ENCODE data around the gene ELAVL3.
A peak's percentile ranks its signal among the peaks of the same experiment; 100 is the strongest.
"Not testable (repeated sequence)": the region's sequence is repeated elsewhere in the genome, so short reads cannot be mapped to it uniquely, and the experiment has no call there.

ELAVL3 gene

DNA sequence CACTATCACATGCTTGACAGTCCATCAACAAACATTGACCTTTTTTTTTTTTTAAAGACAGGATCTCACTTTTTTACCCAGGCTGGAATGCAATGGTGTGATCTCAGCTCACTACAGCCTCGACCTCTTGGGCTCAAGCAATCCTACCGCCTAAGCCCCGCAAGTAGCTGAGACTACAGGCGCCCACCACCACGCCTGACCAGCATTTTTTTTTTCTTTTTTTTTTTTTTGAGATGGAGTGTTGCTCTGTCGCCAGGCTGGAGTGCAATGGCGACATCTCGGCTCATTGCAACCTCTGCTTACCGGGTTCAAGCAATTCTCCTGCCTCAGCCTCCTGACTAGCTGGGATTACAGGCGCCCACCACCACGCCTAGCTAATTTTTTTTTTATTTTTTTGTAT lies 21.9 kb downstream of the ELAVL3 start:
- not testable (repeated sequence) for DNase-seq (ENCODE audit: low spot score)

DNA sequence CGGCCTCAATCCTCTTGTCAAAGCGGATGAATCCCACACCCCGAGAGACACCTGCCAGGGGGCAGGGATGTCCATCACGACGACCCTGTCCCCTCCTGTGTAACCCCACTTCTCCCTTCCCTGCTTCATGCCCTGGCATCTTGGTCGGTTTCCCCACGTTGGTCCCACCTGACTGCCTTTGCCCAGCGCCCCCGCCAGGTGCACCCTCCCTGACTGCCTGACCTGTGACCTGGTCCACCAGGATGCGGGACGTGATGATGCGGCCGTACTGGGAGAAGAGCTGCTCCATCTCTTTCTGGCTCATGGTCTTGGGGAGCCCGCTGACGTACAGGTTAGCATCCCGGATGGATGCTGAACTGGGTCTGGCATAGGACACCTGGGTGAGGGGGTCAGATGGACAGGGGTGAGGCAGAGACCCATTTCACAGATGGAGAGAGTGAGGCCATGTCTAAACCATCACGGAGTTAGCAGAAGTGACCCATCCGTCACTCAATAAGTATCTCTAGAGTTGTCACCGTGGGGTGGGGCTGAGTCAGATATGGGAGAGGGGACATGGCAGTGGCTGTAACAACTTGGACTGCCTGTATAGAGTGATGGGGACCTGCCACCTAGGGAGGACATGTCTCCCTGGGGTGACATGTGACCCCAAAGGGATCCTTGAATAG lies 22.5 kb downstream of the ELAVL3 start:
- no peak for DNase-seq (ENCODE audit: low spot score)

- DNase-seq (ENCODE audit: low spot score), result no peak
Measured at GRCh38 chr19:11457831-11458230, 23.0 kb downstream of the ELAVL3 start.

- DNase-seq (ENCODE audit: low spot score), result no peak
Measured at GRCh38 chr19:11457115-11457514, 23.7 kb downstream of the ELAVL3 start.

DNA sequence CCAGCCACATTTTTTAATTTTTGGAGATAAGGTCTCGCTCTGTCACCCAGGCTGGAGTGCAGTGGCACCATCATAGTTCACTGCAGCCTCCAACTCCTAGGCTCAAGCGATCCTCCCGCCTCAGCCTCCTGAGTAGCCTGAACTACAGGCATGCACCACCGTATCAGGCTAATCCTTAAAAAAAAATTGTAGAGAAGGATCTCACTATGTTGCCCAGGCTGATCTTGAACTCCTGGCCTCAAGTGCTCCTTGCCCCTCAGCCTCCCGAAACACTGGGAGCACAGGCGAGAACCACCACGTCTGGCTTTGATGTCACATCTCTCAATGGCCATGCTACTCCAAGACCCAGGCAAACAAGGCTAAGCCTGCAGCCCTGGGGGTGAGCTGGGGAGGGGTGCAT lies 24.2 kb downstream of the ELAVL3 start:
- no peak for DNase-seq (ENCODE audit: low spot score)

- DNase-seq (ENCODE audit: low spot score), result not testable (repeated sequence)
Measured at GRCh38 chr19:11455233-11455554, 25.7 kb downstream of the ELAVL3 start.

DNA sequence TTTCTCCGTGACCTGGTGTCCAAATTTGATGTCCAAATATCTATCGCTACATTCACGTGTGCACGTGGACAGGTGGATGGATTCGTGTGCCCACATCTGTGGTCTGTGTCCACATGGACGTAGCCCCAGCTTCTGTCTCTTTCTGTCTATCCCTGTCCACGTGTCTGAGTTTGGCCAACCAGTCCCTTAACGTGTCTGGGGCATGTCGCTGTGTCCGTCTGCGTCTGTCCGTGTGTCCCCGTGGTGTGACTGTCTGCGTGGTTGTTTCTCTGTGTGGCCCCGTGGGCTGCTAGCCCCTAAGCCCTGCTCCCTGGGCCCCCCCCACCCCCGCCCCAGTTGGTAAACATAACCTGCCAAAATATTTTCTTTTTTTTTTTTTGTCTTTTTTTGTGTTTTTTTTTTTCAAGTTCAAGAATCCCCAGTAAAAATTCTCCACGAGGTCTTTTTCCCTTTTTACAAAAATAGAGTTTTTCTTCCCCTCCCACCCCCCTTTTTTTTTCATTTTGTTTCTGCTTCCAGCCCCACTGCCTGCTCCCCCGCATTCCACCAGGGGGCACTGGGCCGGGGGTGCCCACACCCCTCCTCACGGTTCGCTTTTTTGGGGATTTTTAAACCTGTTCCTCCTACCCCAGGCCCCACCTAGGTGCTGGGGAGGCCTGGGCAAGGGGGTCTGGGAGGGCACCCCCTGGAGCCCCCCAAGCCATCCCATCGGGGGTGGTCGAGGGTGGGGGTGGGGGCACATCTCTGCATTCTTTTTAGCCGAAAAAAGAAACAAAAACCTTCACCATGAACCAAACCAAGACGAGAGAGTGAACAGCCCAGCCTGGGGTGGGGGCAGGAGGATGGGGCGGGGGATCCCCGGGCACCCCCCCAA lies 27.1 kb downstream of the ELAVL3 start:
- DNase-seq (ENCODE audit: low spot score), result no peak

GRCh38 chr19:11452620-11453310 lies 28.1 kb downstream of the ELAVL3 start:
- DNase-seq (ENCODE audit: low spot score), result peak; percentile 7

DNA sequence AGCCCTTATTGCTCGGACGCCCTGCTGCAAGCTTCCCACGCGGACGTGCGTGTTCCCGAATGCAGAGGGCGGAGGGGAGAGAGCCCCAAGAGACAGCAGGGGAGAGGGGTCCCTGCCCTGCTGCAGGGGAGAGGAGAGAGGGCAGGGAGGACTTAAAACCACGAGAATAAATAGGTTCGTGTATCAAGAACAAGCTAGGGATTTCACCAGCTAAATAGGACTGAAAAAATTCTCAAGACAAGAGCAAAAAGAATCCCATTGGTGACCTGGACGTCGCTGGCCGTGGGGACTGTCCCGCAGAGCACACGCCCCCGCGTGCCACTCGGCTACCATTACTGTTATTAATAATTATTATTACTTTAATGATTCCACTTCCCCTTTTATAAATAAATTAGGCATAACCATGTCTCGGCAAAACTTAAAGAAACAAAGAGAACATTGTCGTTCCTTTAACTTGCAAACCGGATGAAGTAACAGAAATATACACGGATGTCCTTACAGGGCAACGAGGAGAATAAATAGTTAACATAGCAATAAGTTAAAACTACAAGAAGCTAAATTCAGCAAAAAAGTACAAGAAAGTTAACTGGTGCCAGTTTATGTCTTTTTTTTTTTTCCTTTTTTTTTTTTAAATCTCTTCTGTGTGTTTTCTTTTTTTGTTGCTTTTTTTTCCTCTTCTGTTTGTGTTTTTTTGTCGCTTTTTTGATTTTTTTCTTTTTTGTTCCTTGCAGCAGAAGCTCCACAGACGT lies 28.8 kb downstream of the ELAVL3 start:
- no peak for DNase-seq (ENCODE audit: low spot score)

DNA sequence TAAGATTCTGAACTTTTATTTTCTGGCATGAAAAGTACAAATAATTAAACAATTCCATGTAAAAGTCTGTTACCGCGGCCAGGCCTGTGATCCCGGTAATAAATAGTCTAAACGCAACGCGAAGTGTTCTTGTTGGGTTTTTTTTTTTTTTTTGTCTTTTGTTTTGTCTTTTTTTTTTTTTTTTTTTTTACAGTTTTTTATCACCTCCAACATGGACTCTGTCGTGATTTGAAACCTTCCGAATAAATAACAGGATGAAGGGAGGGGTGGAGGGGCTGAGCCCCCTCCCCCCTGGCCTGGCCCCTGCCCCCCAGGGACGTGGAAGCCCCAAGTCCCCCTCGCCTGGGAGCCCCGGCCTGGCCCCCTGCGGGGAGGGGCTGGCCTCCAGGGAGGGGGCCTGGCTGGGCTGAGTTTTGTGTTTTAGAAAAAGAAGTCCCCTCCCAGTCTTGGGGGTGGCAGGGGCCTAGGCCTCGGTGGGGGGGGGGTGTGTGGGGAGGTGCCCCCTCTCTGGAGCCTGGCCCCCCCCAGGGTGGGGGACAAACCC lies 29.4 kb downstream of the ELAVL3 start:
- DNase-seq (ENCODE audit: low spot score), result peak; percentile 8

DNA sequence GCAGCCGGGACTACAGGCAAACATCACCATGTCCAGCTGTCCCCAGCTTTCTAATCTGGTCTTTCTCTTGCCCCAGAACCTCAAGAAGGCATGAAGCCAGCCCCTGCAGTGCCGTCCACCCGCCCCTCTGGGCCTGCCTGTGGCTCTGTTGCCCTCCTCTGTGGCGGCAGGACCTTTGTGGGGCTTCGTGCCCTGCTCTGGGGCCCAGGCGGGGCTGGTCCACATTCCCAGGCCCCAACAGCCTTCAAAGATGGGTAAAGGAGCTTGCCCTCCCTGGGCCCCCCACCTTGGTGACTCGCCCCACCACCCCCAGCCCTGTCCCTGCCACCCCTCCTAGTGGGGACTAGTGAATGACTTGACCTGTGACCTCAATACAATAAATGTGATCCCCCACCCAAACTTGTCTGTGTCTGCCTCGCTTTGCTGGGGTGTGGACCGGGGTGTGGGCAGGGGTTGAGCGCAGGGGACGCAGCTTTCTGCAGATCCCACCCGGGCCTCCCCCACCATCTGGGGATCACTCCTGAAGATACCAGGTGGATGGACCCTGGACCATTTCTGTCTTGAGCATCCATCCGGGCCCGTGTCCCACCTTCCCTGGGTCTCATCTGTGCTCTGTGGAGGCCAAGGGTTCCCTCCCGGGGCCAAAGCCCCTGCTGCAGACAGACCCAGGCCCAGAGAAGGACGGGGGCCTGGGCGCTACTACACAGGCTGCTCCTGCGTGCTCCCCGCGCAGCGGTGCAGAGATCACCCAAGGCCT lies 30.1 kb downstream of the ELAVL3 start:
- DNase-seq (ENCODE audit: low spot score), result no peak

DNA sequence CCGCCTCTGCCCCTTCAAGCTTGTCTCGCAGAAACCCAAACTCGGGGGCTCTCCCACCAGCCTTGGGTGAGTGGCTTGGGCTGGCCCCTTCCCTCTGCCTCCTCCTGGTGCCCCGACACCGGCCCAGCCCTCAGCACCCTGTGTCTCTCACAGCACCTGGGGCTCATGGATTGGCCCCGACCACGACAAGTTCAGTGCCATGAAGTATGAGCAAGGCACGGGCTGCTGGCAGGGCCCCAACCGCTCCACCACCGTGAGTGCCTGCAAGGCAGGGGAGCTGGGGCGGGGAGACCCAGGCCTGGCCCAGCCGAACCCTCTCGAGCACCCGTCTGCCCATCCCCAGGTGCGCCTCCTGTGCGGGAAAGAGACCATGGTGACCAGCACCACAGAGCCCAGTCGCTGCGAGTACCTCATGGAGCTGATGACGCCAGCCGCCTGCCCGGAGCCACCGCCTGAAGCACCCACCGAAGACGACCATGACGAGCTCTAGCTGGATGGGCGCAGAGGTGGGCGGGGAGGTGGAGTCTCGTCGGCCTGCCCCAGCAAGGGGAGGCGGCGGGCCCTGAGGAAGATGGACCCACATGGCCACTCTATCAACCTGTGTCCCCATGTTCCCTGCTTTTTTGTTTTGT lies 31.8 kb downstream of the ELAVL3 start:
- DNase-seq (ENCODE audit: low spot score), result no peak

- no peak for DNase-seq (ENCODE audit: low spot score)
Measured at GRCh38 chr19:11448410-11448809, 32.4 kb downstream of the ELAVL3 start.

GRCh38 chr19:11447347-11448262 lies 33.2 kb downstream of the ELAVL3 start:
- DNase-seq (ENCODE audit: low spot score), result no peak

- peak; percentile 89 for DNase-seq (ENCODE audit: low spot score)
Measured at GRCh38 chr19:11446652-11447301, 34.1 kb downstream of the ELAVL3 start.

GRCh38 chr19:11446271-11446651 lies 34.6 kb downstream of the ELAVL3 start:
- no peak for DNase-seq (ENCODE audit: low spot score)

DNA sequence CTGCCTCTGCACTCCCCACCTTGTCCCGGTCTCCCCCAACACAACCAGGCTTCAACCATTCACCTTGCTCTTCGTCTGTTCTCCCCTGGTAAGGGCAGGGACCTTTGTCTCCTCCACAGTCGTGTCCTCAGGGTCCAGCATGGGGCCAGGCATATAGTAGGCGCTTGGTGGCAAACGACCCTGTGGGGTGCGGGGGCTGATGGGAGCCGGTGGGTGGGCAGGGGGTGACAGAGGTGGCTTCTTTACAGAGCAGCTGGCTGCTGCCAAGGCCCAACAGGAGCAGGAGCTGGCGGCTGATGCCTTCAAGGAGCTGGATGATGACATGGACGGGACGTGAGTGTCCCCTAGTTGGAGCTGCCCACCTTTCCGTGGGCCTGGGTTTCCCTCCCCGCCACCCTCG lies 35.7 kb downstream of the ELAVL3 start:
- no peak for DNase-seq (ENCODE audit: low spot score)

DNA sequence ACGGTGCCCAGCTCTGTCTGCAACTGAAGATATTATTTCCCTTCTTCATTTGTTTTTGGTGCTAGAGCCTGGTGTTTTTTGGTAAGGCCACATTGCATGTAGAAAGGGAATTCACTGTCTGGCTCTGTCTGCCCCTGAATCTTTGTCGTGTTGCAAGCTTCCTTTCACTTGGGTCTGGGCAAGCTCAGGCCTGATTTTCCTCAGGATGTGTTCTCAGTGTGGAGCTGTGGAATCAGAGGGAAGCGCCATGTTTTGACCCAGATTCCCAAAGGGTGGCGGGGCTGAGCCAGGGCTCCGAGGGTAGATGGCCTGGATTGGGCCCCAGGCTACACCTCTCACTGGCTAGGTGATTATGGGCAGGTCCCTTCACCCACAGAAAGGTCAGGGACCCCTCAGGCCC lies 36.8 kb downstream of the ELAVL3 start:
- DNase-seq (ENCODE audit: low spot score), result no peak

- no peak for DNase-seq (ENCODE audit: low spot score)
Measured at GRCh38 chr19:11437955-11438354, 42.9 kb downstream of the ELAVL3 start.
